HUDEP-2 (cell line): ENCODE measurements around the gene PRKAG2.
A peak's percentile ranks its signal among the peaks of the same experiment; 100 is the strongest.

Experiments
- DNase-seq, 76 experiments: peaks; one replicate each; lab custom pipeline; 2025; ENCODE audit not compliant: unreplicated experiment in 76 of 76; lab: John Stamatoyannopoulos, UW

The PRKAG2 gene

DNA sequence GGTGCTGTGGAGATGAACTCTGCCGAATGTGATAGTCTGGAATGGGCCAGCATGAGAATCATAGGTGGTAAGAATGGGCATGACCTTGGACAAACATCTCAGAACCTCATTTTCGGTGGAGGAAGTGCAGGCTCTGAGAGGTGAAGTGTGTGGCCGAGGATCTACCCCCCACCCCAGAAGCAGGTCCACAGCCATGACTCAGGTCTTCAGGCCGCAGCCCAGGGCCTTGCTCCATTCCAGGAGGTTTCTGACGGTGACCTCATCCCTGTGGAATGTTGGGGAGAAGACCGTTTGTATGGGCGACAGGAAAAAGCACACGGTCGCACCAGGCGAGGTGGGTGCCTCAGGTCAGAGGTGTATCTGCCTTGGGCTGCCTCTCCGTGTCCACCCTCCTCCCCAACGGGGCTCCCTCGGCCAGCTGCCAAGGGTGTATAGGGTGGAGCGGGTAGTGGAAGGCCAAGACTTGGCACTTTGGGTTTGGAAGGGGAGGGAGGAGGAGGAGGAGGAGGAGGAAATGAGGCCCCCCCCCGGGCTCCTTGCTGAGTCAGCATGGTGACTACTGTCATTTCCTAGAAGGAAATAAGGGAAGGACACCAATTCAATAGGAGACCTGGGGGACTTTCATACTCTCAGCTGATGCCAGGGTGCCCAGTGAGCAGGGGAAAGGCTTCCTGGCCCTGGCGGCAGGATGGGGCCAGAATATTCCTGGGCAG is 189.2 kb downstream of the PRKAG2 start:
- DNase-seq, result peak in 7 of 76 experiments; percentile 5 to 20 (median 8)

DNA sequence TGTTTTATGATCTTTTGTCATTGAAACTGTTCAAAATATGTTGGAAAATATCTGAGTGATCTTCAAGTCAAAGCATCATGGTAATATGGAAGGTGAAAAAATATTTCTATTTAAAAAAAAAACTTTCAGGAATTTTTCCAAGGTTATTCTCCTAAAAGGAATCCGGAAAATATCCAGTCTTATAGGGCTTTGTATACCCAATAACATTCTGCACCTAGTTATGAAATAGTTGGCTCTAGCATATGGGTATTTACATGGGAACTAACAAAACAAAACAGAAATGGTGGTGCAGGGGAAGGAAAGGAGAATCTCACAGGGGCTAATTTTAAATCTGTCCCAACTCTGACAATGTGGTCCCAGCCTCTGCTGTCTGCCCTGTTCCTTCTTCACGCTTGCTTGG is 190.1 kb downstream of the PRKAG2 start:
- no peak for DNase-seq

DNA sequence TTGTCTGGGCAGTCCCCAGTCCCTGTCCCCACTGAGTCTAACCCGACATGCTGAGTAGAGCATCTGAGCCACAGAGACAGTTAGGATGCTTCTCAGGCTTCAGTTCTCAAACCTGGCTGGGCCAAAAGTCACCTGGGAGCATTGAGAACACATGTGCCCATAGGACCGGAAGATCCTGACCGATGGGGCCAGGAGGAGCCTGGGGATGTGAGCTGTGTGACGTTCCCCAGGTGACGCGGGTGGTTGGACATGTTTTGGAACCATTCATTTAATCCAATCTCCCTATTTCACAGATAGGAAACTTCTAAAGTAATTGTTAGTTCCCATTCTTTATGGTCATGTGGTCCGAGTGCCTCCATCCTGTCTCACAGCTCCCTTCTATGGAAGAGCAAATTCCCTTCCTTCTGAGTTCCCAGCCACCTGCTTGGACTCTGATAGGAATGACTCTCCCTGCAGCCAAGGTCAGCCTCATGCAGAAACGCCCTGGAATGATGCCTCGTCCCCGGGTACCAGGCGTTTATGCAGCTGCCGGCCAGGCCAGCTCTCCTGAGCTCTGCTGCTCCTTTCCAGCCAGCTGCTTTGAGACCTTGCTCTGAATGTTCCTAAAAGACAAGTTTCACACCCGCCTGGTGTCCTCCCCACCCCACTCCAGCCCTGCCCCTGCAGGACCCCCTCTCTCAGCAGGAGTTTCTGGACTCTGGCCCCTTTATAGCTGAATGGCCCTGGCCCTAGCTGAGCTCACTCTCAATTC is 190.7 kb downstream of the PRKAG2 start:
- no peak for DNase-seq

DNA sequence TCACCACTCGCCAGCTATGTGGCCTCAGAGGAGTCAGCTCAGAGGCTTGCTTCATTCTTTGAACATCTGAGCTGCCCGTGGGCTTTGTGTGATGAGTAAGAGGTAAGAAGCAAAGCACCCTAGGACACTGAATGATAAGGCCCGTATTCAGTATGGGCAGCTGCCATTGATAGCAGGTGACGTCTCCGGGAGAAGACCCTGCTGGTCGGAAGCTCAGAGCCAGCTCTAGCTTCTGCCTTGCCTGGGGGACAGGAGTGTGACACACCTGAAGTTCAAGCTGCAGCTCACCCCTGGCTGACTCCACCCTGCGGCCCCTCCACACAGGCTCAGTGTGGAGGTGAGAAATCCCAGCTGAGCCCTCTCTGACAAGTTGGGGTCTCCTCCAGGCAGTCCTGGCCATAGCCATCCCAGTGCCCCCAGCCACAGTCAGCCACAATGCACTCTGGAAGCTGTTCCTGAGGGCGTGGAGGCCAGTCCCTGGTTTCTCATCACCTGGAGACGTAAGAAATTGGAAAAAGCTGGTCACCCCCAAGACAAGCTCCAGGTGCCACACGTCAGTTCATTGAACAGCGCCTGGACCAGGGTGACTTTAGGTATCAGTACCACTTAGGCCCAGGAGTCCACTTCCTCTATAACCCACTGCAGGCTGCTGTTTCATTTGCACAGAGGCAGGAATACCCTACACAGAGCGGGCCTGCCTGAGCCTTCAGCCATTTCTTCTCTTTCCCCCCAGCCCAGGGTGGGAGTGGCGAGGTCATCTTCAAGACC is 192.3 kb downstream of the PRKAG2 start:
- no peak for DNase-seq

DNA sequence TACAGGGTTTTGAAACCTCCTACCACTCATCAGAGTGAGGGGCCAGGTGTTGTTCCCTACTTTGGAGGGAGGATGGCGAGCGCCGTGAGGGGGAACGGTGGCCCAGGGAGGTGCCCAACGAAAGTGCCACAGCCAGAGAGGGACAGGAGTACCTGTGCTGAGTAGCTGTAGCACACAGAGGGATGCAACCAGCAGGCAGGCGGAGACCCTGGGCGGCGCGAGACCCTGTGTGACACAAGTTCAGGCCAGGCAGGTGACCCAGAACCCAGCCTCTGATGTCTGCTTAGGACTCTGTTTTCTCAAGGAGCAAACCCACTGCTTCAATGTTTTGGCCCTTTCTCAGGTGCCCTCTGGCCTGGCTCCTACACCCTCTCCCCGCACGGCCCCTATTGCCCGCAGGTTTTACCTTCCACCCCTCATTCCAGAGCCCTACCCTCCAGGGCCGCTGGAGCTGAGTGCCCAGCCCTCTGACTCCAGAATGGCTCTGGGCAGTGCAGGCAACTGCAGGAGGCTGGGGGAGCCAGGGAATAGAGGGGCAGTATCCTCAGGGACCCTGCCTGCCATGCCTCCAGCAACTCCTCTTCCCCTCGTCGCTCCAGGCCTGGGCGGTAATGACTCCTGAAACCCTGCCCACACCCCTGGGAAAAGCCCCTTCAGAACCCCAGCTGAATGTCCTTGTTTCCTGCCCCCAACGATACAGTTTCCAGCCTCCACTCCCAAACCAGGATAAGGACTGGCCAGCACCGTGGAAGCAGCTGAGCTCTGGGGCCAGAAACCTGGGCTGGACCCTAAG is 193.1 kb downstream of the PRKAG2 start:
- DNase-seq, result no peak

DNA sequence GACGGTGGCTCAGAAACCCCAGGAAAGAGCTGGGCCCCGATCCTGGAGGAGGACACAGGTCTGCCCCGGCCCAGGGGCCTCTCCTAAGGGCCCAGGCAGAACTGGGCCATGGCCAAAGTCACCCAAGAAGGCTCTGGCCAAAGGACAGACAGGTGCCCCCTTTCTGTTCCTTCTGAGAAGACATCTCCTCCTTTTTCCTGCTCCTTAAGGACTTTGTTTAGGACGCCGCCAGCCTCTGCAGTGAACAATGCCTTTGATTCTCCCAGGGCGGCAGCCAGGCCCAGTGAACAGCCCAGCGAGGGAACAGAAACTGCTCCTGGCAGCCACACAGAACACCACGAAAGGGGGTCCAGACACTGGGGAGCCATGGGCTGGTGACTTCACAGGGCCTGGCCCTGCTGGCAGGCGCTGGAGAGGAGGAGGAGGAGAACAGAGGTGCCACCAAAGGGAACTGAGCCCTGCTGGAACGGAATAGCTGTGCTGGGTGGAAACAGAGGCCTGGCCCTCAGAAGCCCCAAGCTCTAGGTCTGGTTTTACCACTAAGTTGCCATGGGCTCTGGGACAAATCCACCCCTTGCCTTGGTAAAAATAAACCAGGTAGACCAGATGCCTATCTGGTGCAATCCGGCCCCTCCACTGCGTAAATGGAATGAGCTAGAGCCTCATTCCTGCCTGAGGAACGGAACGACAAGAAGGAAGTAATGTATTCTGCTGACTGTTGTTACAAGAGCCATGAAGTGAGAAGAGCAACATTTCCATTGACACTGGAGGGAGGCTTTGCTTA is 193.9 kb downstream of the PRKAG2 start:
- DNase-seq, result no peak

DNA sequence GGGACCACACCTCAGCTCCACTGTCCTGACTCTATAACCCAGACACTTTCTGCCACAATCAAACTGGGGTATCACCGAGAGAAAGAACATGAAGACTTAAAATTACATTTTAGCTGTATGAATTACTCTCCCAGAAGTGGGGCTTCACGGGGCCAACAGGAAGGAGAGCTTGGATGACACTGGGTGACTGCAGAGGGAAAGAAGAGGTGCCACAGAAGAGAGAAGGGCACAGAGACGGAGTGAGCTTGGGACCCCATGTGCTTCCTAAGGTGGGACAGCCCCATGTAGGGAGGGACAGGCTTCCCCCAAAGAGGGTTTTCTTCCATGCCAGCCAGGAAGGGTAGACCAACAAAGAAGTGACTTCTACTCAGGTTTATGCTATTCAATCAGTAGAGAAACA is 195.2 kb downstream of the PRKAG2 start:
- DNase-seq, result no peak

DNA sequence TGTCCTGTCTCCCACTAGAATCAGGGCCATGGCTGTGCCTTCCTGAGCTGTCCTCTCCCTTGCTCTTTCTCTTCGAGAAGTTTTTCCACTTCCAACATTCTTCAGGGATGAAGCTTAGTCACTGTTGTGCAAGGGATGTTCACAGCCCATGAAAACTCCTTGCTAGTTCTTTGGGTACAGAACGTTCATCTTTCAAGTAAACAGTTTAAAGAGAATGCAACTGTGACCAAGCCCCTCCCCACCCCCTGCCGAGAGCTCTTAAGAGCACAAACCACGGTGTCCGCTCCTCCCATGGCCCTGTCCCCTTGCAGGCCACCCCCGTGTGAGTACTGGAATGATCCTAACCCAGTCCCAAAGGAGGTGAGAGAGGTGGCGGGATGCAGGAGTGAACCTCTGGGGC is 196.1 kb downstream of the PRKAG2 start:
- no peak for DNase-seq

DNA sequence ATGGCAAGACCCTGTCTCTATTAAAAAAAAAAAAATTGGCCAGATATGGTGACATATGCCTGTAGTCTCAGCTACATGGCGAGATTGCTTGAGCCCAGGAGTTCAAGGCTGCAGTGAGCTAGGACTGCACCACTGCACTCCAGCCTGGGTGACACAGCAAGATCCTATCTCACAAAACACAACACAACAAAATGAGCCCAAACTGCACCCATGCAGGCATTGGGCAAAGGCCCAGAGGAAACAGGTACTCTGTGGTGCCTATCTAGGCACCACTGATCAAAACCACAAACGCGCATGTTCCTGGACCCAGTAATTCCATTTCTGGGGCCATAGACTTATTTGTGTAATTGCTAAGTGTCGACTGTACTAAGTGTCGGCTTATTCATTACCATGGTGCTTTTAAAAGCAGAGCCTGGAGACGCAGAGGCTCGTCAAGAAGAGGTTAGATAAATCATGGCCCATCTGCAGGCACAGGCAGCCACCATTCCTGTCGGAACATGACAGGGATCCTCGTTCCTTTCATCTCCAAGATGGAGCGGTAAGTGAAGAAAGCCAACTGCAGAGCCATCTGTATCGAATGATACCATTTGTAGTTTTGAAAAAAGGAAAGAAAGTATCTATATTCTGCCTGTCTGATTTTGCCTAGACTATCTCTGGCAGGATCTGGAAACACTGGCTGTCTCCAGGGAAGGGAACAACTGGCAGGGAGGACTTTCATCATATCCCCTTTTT is 196.9 kb downstream of the PRKAG2 start:
- no peak for DNase-seq

DNA sequence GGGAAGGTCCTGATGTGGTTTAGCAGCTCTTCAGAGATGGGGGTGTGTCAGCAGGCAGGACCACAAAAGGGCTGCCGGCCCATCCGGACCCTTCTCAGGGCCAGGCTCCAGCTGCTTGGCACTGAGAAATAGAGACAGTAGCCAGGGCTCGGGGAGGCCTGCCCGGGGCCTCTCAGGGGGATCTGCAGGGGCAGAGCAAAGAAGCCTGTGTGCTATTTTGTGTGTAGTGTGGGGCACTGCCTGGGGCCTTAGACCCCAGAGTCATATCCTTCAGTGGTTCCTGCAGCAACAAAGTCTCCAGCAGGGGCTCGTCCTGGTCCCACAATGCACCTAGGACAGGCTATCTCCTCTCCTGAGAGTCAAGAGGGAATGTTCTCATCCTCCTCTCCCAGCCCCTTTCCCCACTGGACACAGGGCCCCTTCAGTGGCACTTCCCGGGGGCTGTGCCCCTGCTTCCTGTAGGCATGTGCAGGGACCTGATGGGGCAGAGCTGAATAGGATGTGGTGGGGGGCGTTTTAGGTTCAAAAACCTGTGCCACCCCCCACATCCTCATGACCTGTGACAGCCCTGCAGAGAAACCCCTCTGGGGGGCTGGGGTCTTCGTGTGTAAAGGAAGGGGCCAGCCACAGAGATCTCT is 197.7 kb downstream of the PRKAG2 start:
- DNase-seq, result no peak

DNA sequence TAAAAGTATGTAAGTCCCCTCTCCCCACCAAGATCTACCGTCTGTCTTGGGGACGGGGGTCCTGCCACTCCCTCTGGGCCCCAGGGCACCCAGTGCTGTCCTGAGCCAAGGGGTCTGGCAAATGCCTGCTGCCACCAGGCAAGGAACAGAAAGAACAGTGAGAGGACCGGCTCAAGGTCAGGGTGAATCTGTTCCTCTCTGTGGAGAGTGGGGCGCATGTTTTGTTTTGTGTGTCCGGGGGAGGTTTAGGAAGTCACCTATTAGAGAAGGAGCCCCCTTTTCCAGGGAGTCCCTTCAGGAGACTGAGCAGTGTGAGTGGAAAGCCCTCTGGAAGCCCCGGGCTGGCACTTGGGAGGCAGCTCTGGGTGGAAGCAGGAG is 198.7 kb downstream of the PRKAG2 start:
- DNase-seq, result no peak

DNA sequence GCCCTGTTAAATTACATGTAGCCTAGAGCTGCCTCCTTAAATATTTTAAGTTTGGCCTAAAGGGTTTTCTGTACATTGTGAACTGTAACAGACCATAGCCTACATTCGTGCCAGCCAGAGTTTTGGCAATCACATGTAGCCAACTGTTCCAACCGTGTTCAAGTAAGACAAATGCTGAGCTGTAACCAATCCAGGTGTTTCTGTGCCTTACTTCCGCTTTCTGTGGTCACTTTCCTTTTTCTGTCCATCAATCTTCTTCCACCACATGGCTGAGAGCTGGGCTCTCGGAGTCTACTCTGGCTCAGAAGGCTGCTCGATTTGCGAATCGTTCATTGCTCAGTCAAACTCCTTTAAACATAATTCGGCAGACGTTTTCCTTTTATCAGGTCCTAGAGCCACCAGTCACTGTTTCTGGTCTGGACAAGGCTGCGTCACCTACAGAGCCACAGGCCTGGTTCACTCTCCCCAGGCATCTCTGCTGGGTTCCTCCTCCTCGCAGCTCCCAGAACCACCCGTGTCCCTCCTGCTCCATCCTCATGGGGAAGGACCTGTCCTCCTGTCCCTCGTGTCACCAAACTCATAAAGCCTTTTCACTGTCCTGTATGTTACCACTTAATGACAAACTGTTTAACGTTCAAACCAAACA is 199.2 kb downstream of the PRKAG2 start:
- DNase-seq, result no peak

DNA sequence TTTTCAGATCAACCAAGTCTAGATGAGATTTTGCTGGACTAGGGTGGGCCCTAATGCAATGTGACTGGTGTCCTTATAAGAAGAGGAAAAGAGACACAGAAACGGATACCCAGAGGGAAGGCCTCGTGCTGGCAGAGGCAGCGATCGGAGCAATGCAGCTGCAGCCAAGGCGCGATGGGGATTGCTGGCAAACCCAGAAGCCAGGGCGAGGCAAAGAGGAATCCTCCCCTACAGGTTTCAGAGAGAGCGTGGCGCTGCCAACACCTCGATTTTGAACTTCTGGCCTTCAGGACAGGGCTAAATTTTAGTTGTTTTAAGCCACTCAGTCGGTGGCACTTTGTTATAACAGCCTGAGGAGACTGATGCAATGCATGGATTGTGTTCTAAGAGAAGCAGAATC is 200.2 kb downstream of the PRKAG2 start:
- no peak for DNase-seq

DNA sequence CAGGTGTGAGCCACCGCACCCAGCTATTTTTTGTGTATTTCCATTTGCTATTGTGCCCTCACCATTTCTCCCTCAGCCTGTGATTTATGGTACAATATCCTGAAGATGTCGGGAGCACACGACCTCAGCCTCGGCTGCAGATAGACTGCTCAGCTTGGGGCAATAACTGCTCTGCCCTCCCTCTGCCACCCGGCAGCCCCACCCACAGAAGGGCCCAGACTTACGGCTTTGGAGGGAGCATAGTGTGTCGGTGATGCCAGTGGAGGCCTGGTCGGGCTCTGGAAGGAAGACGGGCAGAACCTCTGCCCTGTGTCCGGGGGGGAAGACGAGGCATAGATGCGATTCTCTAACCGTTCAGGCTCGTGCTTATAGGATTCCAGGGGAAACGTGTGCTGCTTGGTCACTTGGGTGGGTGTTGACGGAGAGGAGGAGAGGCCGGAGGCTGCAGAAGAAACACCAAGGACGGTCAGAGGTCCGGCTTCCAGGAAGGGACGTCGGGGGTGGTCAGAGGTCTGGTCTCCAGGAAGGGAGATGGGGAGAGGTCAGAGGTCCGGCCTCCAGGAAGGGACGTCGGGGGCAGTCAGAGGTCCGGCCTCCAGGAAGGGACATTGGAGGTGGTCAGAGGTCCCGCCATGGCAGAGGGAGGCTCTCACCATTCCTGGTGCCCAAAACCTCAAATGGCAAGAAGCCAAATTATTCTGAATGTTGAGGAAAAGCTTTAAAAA is 201.6 kb downstream of the PRKAG2 start:
- DNase-seq, result no peak

DNA sequence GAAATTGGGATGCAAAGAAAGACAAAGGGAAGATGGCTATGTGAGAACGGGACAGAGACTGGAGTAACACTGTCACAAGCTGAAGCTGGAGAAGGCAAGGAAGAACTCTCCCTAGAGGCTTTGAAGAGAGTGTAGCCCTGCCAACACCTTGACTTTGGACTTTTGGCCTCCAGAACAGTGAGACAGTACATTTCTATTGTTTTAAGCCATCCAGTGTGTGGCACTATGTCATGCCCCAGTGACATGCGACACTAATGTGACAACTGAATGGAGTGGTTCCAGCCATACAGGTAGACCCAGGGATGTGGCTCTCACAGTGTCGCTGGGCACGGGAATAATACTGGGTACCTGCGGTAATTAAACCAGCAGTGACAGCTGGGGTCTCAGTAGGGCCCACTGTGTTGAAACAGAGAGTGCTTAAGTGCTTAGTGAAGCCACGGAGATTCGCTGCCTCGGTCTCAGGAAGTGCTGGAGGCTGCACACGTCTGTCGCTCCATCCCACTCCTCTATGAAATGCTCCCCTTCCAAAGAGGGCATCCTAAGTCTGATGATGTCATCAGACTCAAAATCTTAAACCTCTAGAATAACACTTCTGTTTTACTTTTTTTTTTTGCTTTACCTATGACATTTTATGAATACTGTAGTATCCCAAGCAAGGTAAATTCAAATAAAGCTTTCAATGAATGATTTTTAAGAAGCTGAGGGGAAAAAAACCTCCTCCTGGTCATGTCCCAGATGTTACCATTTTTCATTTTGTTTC is 202.6 kb downstream of the PRKAG2 start:
- DNase-seq, result no peak

DNA sequence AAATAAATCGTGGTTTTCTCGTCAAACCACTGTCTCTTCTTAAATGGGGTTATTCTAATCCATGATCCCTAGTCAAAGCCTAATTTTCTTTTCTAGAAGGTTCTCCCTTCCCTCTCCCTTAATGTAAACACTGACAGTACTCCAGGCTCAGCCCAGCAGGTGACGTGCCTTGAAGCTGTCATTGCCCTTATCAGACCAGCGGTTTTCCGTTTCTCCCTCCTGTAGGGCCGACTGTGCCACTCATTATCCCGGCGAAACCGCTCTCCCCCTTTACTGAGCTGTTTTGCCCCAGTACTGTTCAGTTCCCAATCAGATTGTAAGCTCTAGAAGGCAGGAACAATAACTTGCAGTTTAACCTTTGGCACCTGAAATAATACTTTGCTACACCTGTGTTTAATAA is 203.7 kb downstream of the PRKAG2 start:
- DNase-seq, result no peak

DNA sequence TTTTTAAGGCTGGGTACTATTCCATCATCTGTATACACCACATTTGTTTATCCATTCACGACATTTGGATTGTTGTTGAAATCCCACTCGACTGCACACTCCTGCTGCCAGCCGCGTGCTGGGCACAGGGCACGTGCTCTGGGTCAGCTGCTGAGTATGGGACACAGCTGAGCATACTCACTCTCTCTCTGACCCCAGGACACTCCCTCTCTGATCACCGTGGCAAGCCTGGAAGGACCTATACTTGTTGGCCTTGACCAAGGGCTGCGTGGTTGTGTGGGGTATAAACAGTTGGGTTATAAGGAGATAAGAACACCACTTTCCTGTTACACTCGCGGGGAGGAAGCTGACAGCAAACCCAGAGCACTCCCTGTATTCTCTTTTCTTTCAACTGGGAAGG is 204.2 kb downstream of the PRKAG2 start:
- no peak for DNase-seq
